ENCODE measurements around the gene MGAT5.
"Not testable (repeated sequence)": the region's sequence is repeated elsewhere in the genome, so short reads cannot be mapped to it uniquely, and the experiment has no call there.

Gene MGAT5

GRCh38 chr2:134293719-134294537, 40.1 kb downstream of the MGAT5 start:
- DNase-seq (ENCODE audit: extremely low read depth, low read depth), result no peak
- TF ChIP-seq, protein P1, sequence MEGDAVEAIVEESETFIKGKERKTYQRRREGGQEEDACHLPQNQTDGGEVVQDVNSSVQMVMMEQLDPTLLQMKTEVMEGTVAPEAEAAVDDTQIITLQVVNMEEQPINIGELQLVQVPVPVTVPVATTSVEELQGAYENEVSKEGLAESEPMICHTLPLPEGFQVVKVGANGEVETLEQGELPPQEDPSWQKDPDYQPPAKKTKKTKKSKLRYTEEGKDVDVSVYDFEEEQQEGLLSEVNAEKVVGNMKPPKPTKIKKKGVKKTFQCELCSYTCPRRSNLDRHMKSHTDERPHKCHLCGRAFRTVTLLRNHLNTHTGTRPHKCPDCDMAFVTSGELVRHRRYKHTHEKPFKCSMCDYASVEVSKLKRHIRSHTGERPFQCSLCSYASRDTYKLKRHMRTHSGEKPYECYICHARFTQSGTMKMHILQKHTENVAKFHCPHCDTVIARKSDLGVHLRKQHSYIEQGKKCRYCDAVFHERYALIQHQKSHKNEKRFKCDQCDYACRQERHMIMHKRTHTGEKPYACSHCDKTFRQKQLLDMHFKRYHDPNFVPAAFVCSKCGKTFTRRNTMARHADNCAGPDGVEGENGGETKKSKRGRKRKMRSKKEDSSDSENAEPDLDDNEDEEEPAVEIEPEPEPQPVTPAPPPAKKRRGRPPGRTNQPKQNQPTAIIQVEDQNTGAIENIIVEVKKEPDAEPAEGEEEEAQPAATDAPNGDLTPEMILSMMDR (IDR thresholded peaks at IDR 0.05; ENCODE audit: low read depth, low read length), result no peak

DNA sequence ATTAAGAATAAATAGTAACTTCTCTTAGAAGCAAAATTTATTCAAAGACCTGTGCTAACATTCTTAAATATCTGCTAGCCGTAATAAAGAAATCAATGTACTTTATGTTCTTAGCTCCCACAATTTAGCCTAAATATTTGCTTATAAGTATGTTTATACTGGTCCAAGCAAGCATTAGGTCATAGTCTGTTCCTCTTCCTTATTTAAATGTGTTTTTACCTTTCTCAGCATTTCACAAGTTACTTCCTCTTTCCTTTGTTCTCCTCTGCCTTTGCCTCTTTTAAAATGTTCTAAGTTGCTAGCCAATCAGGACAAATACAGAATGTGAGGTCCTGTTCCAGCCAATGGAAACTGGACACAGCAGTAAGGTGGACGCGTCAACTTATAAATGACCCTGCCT, 40.7 kb downstream of the MGAT5 start:
- not testable (repeated sequence) for DNase-seq (ENCODE audit: extremely low read depth, low read depth)

GRCh38 chr2:134295441-134295840, 41.6 kb downstream of the MGAT5 start:
- TF ChIP-seq, protein P1 (IDR thresholded peaks at IDR 0.05; ENCODE audit: low read depth, low read length), result no peak
- no peak for DNase-seq (ENCODE audit: extremely low read depth, low read depth)

DNA sequence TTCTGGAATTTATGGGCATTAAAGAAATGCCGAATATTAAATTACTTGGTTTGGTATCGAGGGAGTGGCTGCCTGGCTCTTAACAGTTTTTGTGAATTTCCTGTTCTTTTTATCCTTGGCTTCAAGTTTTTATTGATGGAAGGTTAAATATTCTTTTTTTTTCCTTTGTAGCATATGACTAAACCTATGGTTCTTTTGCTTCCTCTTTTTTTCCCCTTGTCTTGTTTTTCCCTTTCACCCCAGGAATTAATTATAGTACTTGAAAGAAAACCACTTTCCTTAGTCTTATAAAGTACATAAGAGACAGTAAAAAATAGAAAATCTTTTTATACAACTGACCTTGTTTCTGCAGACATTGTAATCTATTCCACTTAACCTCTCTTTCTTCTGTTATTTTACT, 42.4 kb downstream of the MGAT5 start:
- DNase-seq (ENCODE audit: extremely low read depth, low read depth), result no peak
- TF ChIP-seq, protein P1 (IDR thresholded peaks at IDR 0.05; ENCODE audit: low read depth, low read length), result no peak

DNA sequence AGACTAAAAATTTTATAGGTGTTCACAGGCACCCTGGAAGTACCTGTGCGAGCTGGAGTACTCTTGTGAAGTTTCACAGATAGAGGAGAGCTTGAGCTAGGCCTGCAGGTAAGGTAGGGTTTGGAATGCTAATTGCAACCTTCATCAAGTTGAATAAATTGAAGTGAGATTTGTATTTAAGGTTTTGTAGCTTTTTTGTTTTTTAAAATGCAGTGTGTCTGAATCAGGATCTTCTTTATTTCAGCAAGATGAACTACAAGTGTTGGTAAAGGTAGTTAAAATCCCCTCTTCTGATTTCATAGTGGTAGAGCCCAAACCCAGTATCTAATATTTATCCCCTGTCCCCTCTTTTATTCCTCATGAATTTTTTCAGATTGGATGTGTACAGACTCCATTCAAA, 45.5 kb downstream of the MGAT5 start:
- TF ChIP-seq, protein P1 (IDR thresholded peaks at IDR 0.05; ENCODE audit: low read depth, low read length), result no peak
- DNase-seq (ENCODE audit: extremely low read depth, low read depth), result no peak

GRCh38 chr2:134300585-134300984, 46.7 kb downstream of the MGAT5 start:
- TF ChIP-seq, protein P1 (IDR thresholded peaks at IDR 0.05; ENCODE audit: low read depth, low read length), result no peak
- no peak for DNase-seq (ENCODE audit: extremely low read depth, low read depth)

DNA sequence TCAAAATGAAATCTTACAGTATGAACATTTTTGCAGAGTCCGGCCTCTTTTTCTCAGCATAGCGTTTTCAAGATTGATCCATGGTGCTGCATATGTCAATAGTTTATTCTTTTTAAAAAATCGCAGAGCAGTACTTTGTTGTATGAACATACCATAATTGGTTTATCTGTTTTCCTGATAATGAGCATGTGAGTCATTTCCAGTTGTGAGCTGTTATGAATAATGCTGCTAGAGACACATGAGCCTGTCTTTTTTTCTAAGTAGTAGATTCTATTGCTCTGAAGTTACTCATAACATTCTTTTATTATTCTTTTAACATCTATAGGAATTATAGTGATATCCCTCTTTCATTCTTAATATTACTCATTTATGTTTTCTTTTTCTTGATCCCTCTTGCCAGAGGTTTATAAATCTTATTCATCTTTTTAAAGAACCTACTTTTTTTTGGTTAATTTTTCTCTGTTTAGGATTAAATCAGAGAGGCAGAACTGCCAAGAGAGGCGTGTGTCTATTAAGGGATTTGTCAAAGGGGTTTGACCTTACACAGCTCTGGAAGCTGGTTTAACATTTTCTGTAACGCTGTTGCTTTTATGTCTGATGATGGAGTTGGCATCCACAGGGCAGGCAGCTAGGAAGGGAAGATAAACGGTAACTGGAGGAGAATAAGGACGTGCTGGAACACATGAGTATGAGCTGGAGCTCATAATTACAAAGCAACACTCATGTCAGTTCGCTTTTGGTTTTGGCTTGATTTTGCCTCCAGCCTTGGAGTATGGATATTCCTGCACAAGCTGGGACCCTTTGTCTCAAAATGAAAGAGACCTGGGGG, 47.4 kb downstream of the MGAT5 start:
- no peak for DNase-seq (ENCODE audit: extremely low read depth, low read depth)
- TF ChIP-seq, protein P1 (IDR thresholded peaks at IDR 0.05; ENCODE audit: low read depth, low read length), result no peak
